ENCODE measurements around the gene KPNA4. TPM values are rescaled to one million over a fixed set of nuclear protein-coding genes. Genes with fewer than 3 reads are reported as not detected.

The KPNA4 gene
- total and polyA plus RNA-seq, 2 donors (not counting 1 experiment from before 2014, with no cell fraction given): 33.0 to 38.8 TPM

GRCh38 chr3:160569894-160570652 lies 4.7 kb upstream of the KPNA4 start:
- no peak overlapping the region for H3K9ac ChIP-seq (ENCODE audit: insufficient read depth, low read length)
- peaks cover 3% of the 10 kb centered on the region for H3K4me1 ChIP-seq (ENCODE audit: control insufficient read depth, extremely low read depth, insufficient read depth, low read length)
- H3K4me3 ChIP-seq (replicated peaks in 1 of 4; ENCODE audit: control extremely low read depth in 1 of 4, insufficient read depth in 1 of 4, low read depth in 3 of 4, low read length in 4 of 4): no peak overlapping the region
- DNase-seq (ENCODE audit: low read depth in 2 of 2): peak in 1 of 2 donors; percentile 25
- no peak overlapping the region for H2AFZ ChIP-seq (ENCODE audit: low read length)
- H3K4me2 ChIP-seq (ENCODE audit: extremely low read depth, insufficient read depth, low read length): no peak overlapping the region
- H3K36me3 ChIP-seq (ENCODE audit: control insufficient read depth, insufficient read depth, low read length): peaks cover 1% of the 10 kb centered on the region
- no peaks in the 10 kb centered on the region for H4K20me1 ChIP-seq (ENCODE audit: control insufficient read depth, extremely low read depth, insufficient read depth, low read length)
- peaks cover 10% of the 10 kb centered on the region for H3K79me2 ChIP-seq (ENCODE audit: control insufficient read depth, insufficient read depth, low read length)
- TF ChIP-seq EZH2 (IDR thresholded peaks at IDR 0.05; ENCODE audit: low read length, missing control alignments) (no peak), CTCF (conservative IDR thresholded peaks at IDR 0.05 in 1 of 2, IDR thresholded peaks at IDR 0.05 in 1 of 2; ENCODE audit: low read depth in 1 of 2, low read length in 2 of 2) (no peak)
- no peaks in the 10 kb centered on the region for H3K27me3 ChIP-seq (ENCODE audit: control insufficient read depth, insufficient read depth, low read length)
- H3K9me3 ChIP-seq (ENCODE audit: control insufficient read depth, insufficient read depth, low read depth, low read length): no peaks in the 10 kb centered on the region
- H3K27ac ChIP-seq (ENCODE audit: insufficient read depth, low read length): no peak overlapping the region

GRCh38 chr3:160568989-160569388 lies 3.6 kb upstream of the KPNA4 start:
- DNase-seq (ENCODE audit: low read depth in 2 of 2): no peak
- no peak overlapping the region for H3K27ac ChIP-seq (ENCODE audit: insufficient read depth, low read length)
- TF ChIP-seq CTCF (conservative IDR thresholded peaks at IDR 0.05 in 1 of 2, IDR thresholded peaks at IDR 0.05 in 1 of 2; ENCODE audit: low read depth in 1 of 2, low read length in 2 of 2) (no peak), EZH2 (IDR thresholded peaks at IDR 0.05; ENCODE audit: low read length, missing control alignments) (no peak)
- peaks cover 2% of the 10 kb centered on the region for H4K20me1 ChIP-seq (ENCODE audit: control insufficient read depth, extremely low read depth, insufficient read depth, low read length)
- H3K9me3 ChIP-seq (ENCODE audit: control insufficient read depth, insufficient read depth, low read depth, low read length): no peaks in the 10 kb centered on the region
- H3K79me2 ChIP-seq (ENCODE audit: control insufficient read depth, insufficient read depth, low read length): peaks cover 20% of the 10 kb centered on the region
- peaks cover 3% of the 10 kb centered on the region for H3K4me1 ChIP-seq (ENCODE audit: control insufficient read depth, extremely low read depth, insufficient read depth, low read length)
- no peaks in the 10 kb centered on the region for H3K27me3 ChIP-seq (ENCODE audit: control insufficient read depth, insufficient read depth, low read length)
- peaks cover 1% of the 10 kb centered on the region for H3K36me3 ChIP-seq (ENCODE audit: control insufficient read depth, insufficient read depth, low read length)
- H2AFZ ChIP-seq (ENCODE audit: low read length): no peak overlapping the region
- H3K9ac ChIP-seq (ENCODE audit: insufficient read depth, low read length): no peak overlapping the region
- H3K4me3 ChIP-seq (replicated peaks in 1 of 4; ENCODE audit: control extremely low read depth in 1 of 4, insufficient read depth in 1 of 4, low read depth in 3 of 4, low read length in 4 of 4): no peak overlapping the region
- no peak overlapping the region for H3K4me2 ChIP-seq (ENCODE audit: extremely low read depth, insufficient read depth, low read length)

- H2AFZ ChIP-seq (ENCODE audit: low read length): no peak overlapping the region
- no peaks in the 10 kb centered on the region for H3K27me3 ChIP-seq (ENCODE audit: control insufficient read depth, insufficient read depth, low read length)
- no peak overlapping the region for H3K4me2 ChIP-seq (ENCODE audit: extremely low read depth, insufficient read depth, low read length)
- peaks cover 5% of the 10 kb centered on the region for H4K20me1 ChIP-seq (ENCODE audit: control insufficient read depth, extremely low read depth, insufficient read depth, low read length)
- no peak for TF ChIP-seq CTCF (conservative IDR thresholded peaks at IDR 0.05 in 1 of 2, IDR thresholded peaks at IDR 0.05 in 1 of 2; ENCODE audit: low read depth in 1 of 2, low read length in 2 of 2)
- TF ChIP-seq EZH2 (IDR thresholded peaks at IDR 0.05; ENCODE audit: low read length, missing control alignments): no peak
- no peak for DNase-seq (ENCODE audit: low read depth in 2 of 2)
- no peak overlapping the region for H3K27ac ChIP-seq (ENCODE audit: insufficient read depth, low read length)
- no peaks in the 10 kb centered on the region for H3K9me3 ChIP-seq (ENCODE audit: control insufficient read depth, insufficient read depth, low read depth, low read length)
- H3K4me1 ChIP-seq (ENCODE audit: control insufficient read depth, extremely low read depth, insufficient read depth, low read length): peaks cover 9% of the 10 kb centered on the region
- no peak overlapping the region for H3K4me3 ChIP-seq (replicated peaks in 1 of 4; ENCODE audit: control extremely low read depth in 1 of 4, insufficient read depth in 1 of 4, low read depth in 3 of 4, low read length in 4 of 4)
- H3K36me3 ChIP-seq (ENCODE audit: control insufficient read depth, insufficient read depth, low read length): peaks cover 1% of the 10 kb centered on the region
- H3K9ac ChIP-seq (ENCODE audit: insufficient read depth, low read length): no peak overlapping the region
- peaks cover 32% of the 10 kb centered on the region for H3K79me2 ChIP-seq (ENCODE audit: control insufficient read depth, insufficient read depth, low read length)
Observed at GRCh38 chr3:160567774-160568173, 2.4 kb upstream of the KPNA4 start.

All from fibroblast of lung (primary cell).